ENCODE measurements around the gene ZFHX3.
"Not testable (repeated sequence)": the region's sequence is repeated elsewhere in the genome, so short reads cannot be mapped to it uniquely, and the experiment has no call there.

The ZFHX3 gene

GRCh38 chr16:72995882-72996270 lies 52.1 kb downstream of the ZFHX3 start:
- not testable (repeated sequence) for DNase-seq (ENCODE audit: low read depth)

- no peak for DNase-seq (ENCODE audit: low read depth)
Observed at GRCh38 chr16:72995151-72995881, 52.6 kb downstream of the ZFHX3 start.

- no peak for DNase-seq (ENCODE audit: low read depth)
Observed at GRCh38 chr16:72992142-72992601, 55.8 kb downstream of the ZFHX3 start.

- no peak for DNase-seq (ENCODE audit: low read depth)
Observed at GRCh38 chr16:72991644-72992043, 56.3 kb downstream of the ZFHX3 start.

- DNase-seq (ENCODE audit: low read depth) = no peak
Observed at GRCh38 chr16:72991211-72991610, 56.7 kb downstream of the ZFHX3 start.

GRCh38 chr16:72990571-72990970 lies 57.4 kb downstream of the ZFHX3 start:
- DNase-seq (ENCODE audit: low read depth) = no peak

- DNase-seq (ENCODE audit: low read depth) = peak; percentile 33
Observed at GRCh38 chr16:72989579-72990551, 58.1 kb downstream of the ZFHX3 start.

GRCh38 chr16:72989203-72989578 lies 58.7 kb downstream of the ZFHX3 start:
- DNase-seq (ENCODE audit: low read depth) = not testable (repeated sequence)

- DNase-seq (ENCODE audit: low read depth) = no peak
Observed at GRCh38 chr16:72988569-72988968, 59.4 kb downstream of the ZFHX3 start.

GRCh38 chr16:72987480-72987901 lies 60.4 kb downstream of the ZFHX3 start:
- no peak for DNase-seq (ENCODE audit: low read depth)

- no peak for DNase-seq (ENCODE audit: low read depth)
Observed at GRCh38 chr16:72985995-72986394, 61.9 kb downstream of the ZFHX3 start.

- DNase-seq (ENCODE audit: low read depth) = no peak
Observed at GRCh38 chr16:72985148-72985941, 62.6 kb downstream of the ZFHX3 start.

- no peak for DNase-seq (ENCODE audit: low read depth)
Observed at GRCh38 chr16:72983728-72984350, 64.1 kb downstream of the ZFHX3 start.

GRCh38 chr16:72983241-72983640 lies 64.7 kb downstream of the ZFHX3 start:
- DNase-seq (ENCODE audit: low read depth) = no peak

GRCh38 chr16:72979974-72980373 lies 68.0 kb downstream of the ZFHX3 start:
- DNase-seq (ENCODE audit: low read depth) = no peak

GRCh38 chr16:72978212-72978611 lies 69.7 kb downstream of the ZFHX3 start:
- DNase-seq (ENCODE audit: low read depth) = no peak

- DNase-seq (ENCODE audit: low read depth) = no peak
Observed at GRCh38 chr16:72977127-72977526, 70.8 kb downstream of the ZFHX3 start.

GRCh38 chr16:72976438-72977064 lies 71.4 kb downstream of the ZFHX3 start:
- no peak for DNase-seq (ENCODE audit: low read depth)

- no peak for DNase-seq (ENCODE audit: low read depth)
Observed at GRCh38 chr16:72975809-72976437, 72.0 kb downstream of the ZFHX3 start.

- DNase-seq (ENCODE audit: low read depth) = no peak
Observed at GRCh38 chr16:72974142-72974769, 73.7 kb downstream of the ZFHX3 start.

Data from CMK (cell line).